ENCODE results near the gene SPINT2.

SPINT2 gene

GRCh38 chr19:38306236-38306635 lies 41.9 kb downstream of the SPINT2 start:
- H2AFZ ChIP-seq (ENCODE audit: low read length), result no peak overlapping the region
- H3K9me3 ChIP-seq (ENCODE audit: low read length), result no peaks in the 10 kb centered on the region
- no peaks in the 10 kb centered on the region for H3F3A ChIP-seq (ENCODE audit: insufficient read depth, low read length)
- H3K36me3 ChIP-seq (ENCODE audit: insufficient read depth, low read length), result peaks cover 18% of the 10 kb centered on the region
- H3K9ac ChIP-seq (ENCODE audit: low read length), result no peak overlapping the region
- H3K79me2 ChIP-seq (ENCODE audit: insufficient read depth, low read length), result no peaks in the 10 kb centered on the region
- TF ChIP-seq, protein P1, sequence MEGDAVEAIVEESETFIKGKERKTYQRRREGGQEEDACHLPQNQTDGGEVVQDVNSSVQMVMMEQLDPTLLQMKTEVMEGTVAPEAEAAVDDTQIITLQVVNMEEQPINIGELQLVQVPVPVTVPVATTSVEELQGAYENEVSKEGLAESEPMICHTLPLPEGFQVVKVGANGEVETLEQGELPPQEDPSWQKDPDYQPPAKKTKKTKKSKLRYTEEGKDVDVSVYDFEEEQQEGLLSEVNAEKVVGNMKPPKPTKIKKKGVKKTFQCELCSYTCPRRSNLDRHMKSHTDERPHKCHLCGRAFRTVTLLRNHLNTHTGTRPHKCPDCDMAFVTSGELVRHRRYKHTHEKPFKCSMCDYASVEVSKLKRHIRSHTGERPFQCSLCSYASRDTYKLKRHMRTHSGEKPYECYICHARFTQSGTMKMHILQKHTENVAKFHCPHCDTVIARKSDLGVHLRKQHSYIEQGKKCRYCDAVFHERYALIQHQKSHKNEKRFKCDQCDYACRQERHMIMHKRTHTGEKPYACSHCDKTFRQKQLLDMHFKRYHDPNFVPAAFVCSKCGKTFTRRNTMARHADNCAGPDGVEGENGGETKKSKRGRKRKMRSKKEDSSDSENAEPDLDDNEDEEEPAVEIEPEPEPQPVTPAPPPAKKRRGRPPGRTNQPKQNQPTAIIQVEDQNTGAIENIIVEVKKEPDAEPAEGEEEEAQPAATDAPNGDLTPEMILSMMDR (IDR thresholded peaks at IDR 0.05; ENCODE audit: low read length), result no peak
- no peak for TF ChIP-seq EZH2 (IDR thresholded peaks at IDR 0.05; ENCODE audit: borderline replicate concordance, low read length)
- H3K9me2 ChIP-seq (ENCODE audit: low read depth, low read length), result no peaks in the 10 kb centered on the region
- no peak overlapping the region for H3K4me2 ChIP-seq (ENCODE audit: low read length)
- no peak overlapping the region for H3K27ac ChIP-seq (ENCODE audit: low read depth, low read length, poor library complexity, severe bottlenecking)
- no peaks in the 10 kb centered on the region for H4K20me1 ChIP-seq (ENCODE audit: insufficient read depth, low read length)
- H3K27me3 ChIP-seq (ENCODE audit: insufficient read depth, low read length), result no peaks in the 10 kb centered on the region
- no peaks in the 10 kb centered on the region for H3K4me1 ChIP-seq (ENCODE audit: insufficient read depth, low read length, severe bottlenecking)
- H3K4me3 ChIP-seq (ENCODE audit: low read depth, low read length, poor library complexity, severe bottlenecking), result no peak overlapping the region

DNA sequence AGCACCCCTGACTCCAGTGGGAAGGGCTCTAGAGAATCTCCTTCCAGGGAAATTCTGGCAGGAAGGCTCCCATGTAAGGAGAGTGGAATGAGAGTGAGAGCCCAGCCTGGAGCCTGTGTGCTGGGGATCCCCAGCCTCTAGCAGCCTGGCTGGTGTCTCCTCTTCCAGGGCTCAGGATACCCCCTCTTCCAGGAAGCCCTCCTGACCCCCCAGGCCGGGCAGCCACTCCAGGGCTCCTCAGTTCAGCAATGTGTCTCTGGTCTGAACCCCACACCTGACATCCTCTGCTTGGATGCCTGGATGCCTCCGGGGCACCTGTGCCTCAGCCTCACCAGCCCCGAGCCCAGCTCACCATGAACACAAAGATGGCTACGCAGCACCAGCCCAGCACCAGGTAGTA lies 42.7 kb downstream of the SPINT2 start:
- no peaks in the 10 kb centered on the region for H3K79me2 ChIP-seq (ENCODE audit: insufficient read depth, low read length)
- H3K4me1 ChIP-seq (ENCODE audit: insufficient read depth, low read length, severe bottlenecking), result no peaks in the 10 kb centered on the region
- H2AFZ ChIP-seq (ENCODE audit: low read length), result no peak overlapping the region
- no peaks in the 10 kb centered on the region for H3K9me2 ChIP-seq (ENCODE audit: low read depth, low read length)
- no peaks in the 10 kb centered on the region for H3F3A ChIP-seq (ENCODE audit: insufficient read depth, low read length)
- peaks cover 18% of the 10 kb centered on the region for H3K36me3 ChIP-seq (ENCODE audit: insufficient read depth, low read length)
- no peak overlapping the region for H3K9ac ChIP-seq (ENCODE audit: low read length)
- TF ChIP-seq, protein P1 (IDR thresholded peaks at IDR 0.05; ENCODE audit: low read length), result no peak
- no peak for TF ChIP-seq EZH2 (IDR thresholded peaks at IDR 0.05; ENCODE audit: borderline replicate concordance, low read length)
- no peak overlapping the region for H3K27ac ChIP-seq (ENCODE audit: low read depth, low read length, poor library complexity, severe bottlenecking)
- no peak overlapping the region for H3K4me3 ChIP-seq (ENCODE audit: low read depth, low read length, poor library complexity, severe bottlenecking)
- H3K27me3 ChIP-seq (ENCODE audit: insufficient read depth, low read length), result no peaks in the 10 kb centered on the region
- no peaks in the 10 kb centered on the region for H3K9me3 ChIP-seq (ENCODE audit: low read length)
- no peak overlapping the region for H3K4me2 ChIP-seq (ENCODE audit: low read length)
- H4K20me1 ChIP-seq (ENCODE audit: insufficient read depth, low read length), result no peaks in the 10 kb centered on the region

DNA sequence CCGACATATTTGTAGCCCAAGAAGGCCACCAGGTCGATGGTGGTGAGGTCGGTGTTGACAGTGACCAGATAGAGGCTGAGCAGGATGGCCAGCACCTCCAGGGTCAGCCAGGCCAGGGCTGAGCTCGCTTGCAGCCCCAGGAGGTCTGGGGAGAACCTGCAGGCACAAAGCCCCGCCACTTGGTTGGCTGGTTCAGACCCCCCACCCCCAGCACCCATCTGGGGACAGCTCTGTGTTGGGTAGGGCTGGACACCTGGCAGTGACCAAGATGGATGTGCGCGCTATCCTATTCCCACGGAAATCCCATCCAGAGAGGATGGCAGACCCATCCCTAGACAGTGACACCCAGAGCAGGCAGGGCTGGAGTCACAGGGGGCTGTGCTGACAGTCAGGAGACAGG lies 43.2 kb downstream of the SPINT2 start:
- no peaks in the 10 kb centered on the region for H3K27me3 ChIP-seq (ENCODE audit: insufficient read depth, low read length)
- no peak overlapping the region for H3K4me2 ChIP-seq (ENCODE audit: low read length)
- H4K20me1 ChIP-seq (ENCODE audit: insufficient read depth, low read length), result no peaks in the 10 kb centered on the region
- H3K9me3 ChIP-seq (ENCODE audit: low read length), result no peaks in the 10 kb centered on the region
- H2AFZ ChIP-seq (ENCODE audit: low read length), result no peak overlapping the region
- peaks cover under 1% of the 10 kb centered on the region for H3K4me1 ChIP-seq (ENCODE audit: insufficient read depth, low read length, severe bottlenecking)
- H3K27ac ChIP-seq (ENCODE audit: low read depth, low read length, poor library complexity, severe bottlenecking), result no peak overlapping the region
- H3F3A ChIP-seq (ENCODE audit: insufficient read depth, low read length), result no peaks in the 10 kb centered on the region
- no peaks in the 10 kb centered on the region for H3K9me2 ChIP-seq (ENCODE audit: low read depth, low read length)
- no peak for TF ChIP-seq EZH2 (IDR thresholded peaks at IDR 0.05; ENCODE audit: borderline replicate concordance, low read length)
- TF ChIP-seq, protein P1 (IDR thresholded peaks at IDR 0.05; ENCODE audit: low read length), result no peak
- no peak overlapping the region for H3K4me3 ChIP-seq (ENCODE audit: low read depth, low read length, poor library complexity, severe bottlenecking)
- peaks cover 18% of the 10 kb centered on the region for H3K36me3 ChIP-seq (ENCODE audit: insufficient read depth, low read length)
- H3K9ac ChIP-seq (ENCODE audit: low read length), result no peak overlapping the region
- H3K79me2 ChIP-seq (ENCODE audit: insufficient read depth, low read length), result no peaks in the 10 kb centered on the region

Data from OCI-LY1 (cell line).